ENCODE measurements around the gene SCN10A. TPM values are rescaled to one million over a fixed set of nuclear protein-coding genes. Genes with fewer than 3 reads are reported as not detected.

The SCN10A gene
- total RNA-seq, 4 donors from 2014 or later = not detected

- H3K4me1 ChIP-seq = no peaks in the 10 kb centered on the region
- H3K27ac ChIP-seq = no peak overlapping the region
- WGBS = 60% methylated on average over 1 of the region's 8 CpGs
- no peaks in the 10 kb centered on the region for H3K36me3 ChIP-seq
- no peaks in the 10 kb centered on the region for H3K9me3 ChIP-seq
- H3K27me3 ChIP-seq = no peaks in the 10 kb centered on the region
- no peak for DNase-seq (ENCODE audit: low spot score in 2 of 2)
- TF ChIP-seq EP300 (IDR thresholded peaks at IDR 0.05) (no peak), CTCF (IDR thresholded peaks at IDR 0.05) (no peak), POLR2AphosphoS5 (IDR thresholded peaks at IDR 0.05) (no peak), POLR2A (IDR thresholded peaks at IDR 0.05) (no peak)
- H3K4me3 ChIP-seq = no peak overlapping the region
Measured at GRCh38 chr3:38823722-38824121, 7.7 kb upstream of the SCN10A start.

- TF ChIP-seq POLR2AphosphoS5 (IDR thresholded peaks at IDR 0.05) (no peak), CTCF (IDR thresholded peaks at IDR 0.05) (no peak), POLR2A (IDR thresholded peaks at IDR 0.05) (no peak), EP300 (IDR thresholded peaks at IDR 0.05) (no peak)
- H3K4me3 ChIP-seq = no peak overlapping the region
- no peak for DNase-seq (ENCODE audit: low spot score in 2 of 2)
- H3K9me3 ChIP-seq = no peaks in the 10 kb centered on the region
- no peaks in the 10 kb centered on the region for H3K27me3 ChIP-seq
- H3K4me1 ChIP-seq = no peaks in the 10 kb centered on the region
- no peaks in the 10 kb centered on the region for H3K36me3 ChIP-seq
- H3K27ac ChIP-seq = no peak overlapping the region
- 82% methylated on average over 5 of the region's 5 CpGs for WGBS
Measured at GRCh38 chr3:38823186-38823585, 7.2 kb upstream of the SCN10A start.

- 86% methylated on average over 5 of the region's 5 CpGs for WGBS
- no peaks in the 10 kb centered on the region for H3K9me3 ChIP-seq
- H3K36me3 ChIP-seq = no peaks in the 10 kb centered on the region
- no peaks in the 10 kb centered on the region for H3K4me1 ChIP-seq
- no peak for TF ChIP-seq POLR2A (IDR thresholded peaks at IDR 0.05)
- TF ChIP-seq CTCF (IDR thresholded peaks at IDR 0.05) = no peak
- TF ChIP-seq EP300 (IDR thresholded peaks at IDR 0.05) = no peak
- H3K4me3 ChIP-seq = no peak overlapping the region
- DNase-seq (ENCODE audit: low spot score in 2 of 2) = no peak
- peaks cover 6% of the 10 kb centered on the region for H3K27me3 ChIP-seq
- no peak overlapping the region for H3K27ac ChIP-seq
Measured at GRCh38 chr3:38811822-38812221, 4.2 kb downstream of the SCN10A start.

GRCh38 chr3:38805765-38806386 is 10.1 kb downstream of the SCN10A start:
- TF ChIP-seq POLR2A (IDR thresholded peaks at IDR 0.05) (no peak), CTCF (IDR thresholded peaks at IDR 0.05) (no peak), EP300 (IDR thresholded peaks at IDR 0.05) (no peak), POLR2AphosphoS5 (IDR thresholded peaks at IDR 0.05) (no peak)
- 17% methylated on average over 9 of the region's 9 CpGs for WGBS
- no peak for DNase-seq (ENCODE audit: low spot score in 2 of 2)

GRCh38 chr3:38805004-38805403 is 11.0 kb downstream of the SCN10A start:
- no peak for DNase-seq (ENCODE audit: low spot score in 2 of 2)
- TF ChIP-seq CTCF (IDR thresholded peaks at IDR 0.05) (no peak), POLR2A (IDR thresholded peaks at IDR 0.05) (no peak), EP300 (IDR thresholded peaks at IDR 0.05) (no peak), POLR2AphosphoS5 (IDR thresholded peaks at IDR 0.05) (no peak)
- H3K4me3 ChIP-seq = no peak overlapping the region
- no peaks in the 10 kb centered on the region for H3K27me3 ChIP-seq
- H3K36me3 ChIP-seq = no peaks in the 10 kb centered on the region
- 80% methylated on average over 1 of the region's 1 CpG for WGBS
- H3K4me1 ChIP-seq = no peaks in the 10 kb centered on the region
- H3K9me3 ChIP-seq = no peaks in the 10 kb centered on the region
- H3K27ac ChIP-seq = no peak overlapping the region

More at GRCh38 chr3:38805765-38806386, 10.1 kb downstream of the SCN10A start:
- Histone ChIP-seq H3K27ac (no peak overlapping the region), H3K27me3 (no peaks in the 10 kb centered on the region), H3K4me1 (no peaks in the 10 kb centered on the region), H3K9me3 (no peaks in the 10 kb centered on the region), H3K36me3 (no peaks in the 10 kb centered on the region), H3K4me3 (no peak overlapping the region)

All from suprapubic skin (tissue), 4 donors.